WTC11 (cell line): Measurements from ENCODE around the gene LDB3.

Experiments
- ELF4 ChIP-seq: sonication (generic); formaldehyde crosslinking; IDR thresholded peaks from 2 replicates; pipeline ENCODE4 v1.8.1; 2022; ENCODE audit warnings: low read depth, mild to moderate bottlenecking, moderate library complexity, missing genetic modification reagents
- JUN ChIP-seq: sonication (generic); formaldehyde crosslinking; IDR thresholded peaks from 2 replicates; pipeline ENCODE4 v1.8.0; 2023; ENCODE audit warnings: mild to moderate bottlenecking, missing genetic modification reagents
- KAT7 ChIP-seq: sonication (generic); formaldehyde crosslinking; IDR thresholded peaks from 2 replicates; pipeline ENCODE4 v1.8.1; 2023; ENCODE audit warnings: missing genetic modification reagents, mild to moderate bottlenecking, borderline replicate concordance
- TF ChIP-seq, protein P1 (sequence below): sonication (generic); formaldehyde crosslinking; conservative IDR thresholded peaks from 2 replicates; pipeline ENCODE4 v1.8.1; 2022; ENCODE audit warnings: mild to moderate bottlenecking, missing genetic modification reagents
- TF ChIP-seq, protein P2 (sequence below): sonication (generic); formaldehyde crosslinking; IDR thresholded peaks from 2 replicates; pipeline ENCODE4 v1.8.0; 2022; ENCODE audit warnings: mild to moderate bottlenecking, missing genetic modification reagents
- TF ChIP-seq, protein P3 (sequence below): sonication (generic); formaldehyde crosslinking; IDR thresholded peaks from 2 replicates; pipeline ENCODE4 v1.8.1; 2023; ENCODE audit warnings: mild to moderate bottlenecking, missing genetic modification reagents, borderline replicate concordance
- TF ChIP-seq, protein P4 (sequence below): sonication (generic); formaldehyde crosslinking; IDR thresholded peaks from 2 replicates; pipeline ENCODE4 v1.8.1; 2023; ENCODE audit warnings: mild to moderate bottlenecking, missing genetic modification reagents, moderate library complexity

DNA sequence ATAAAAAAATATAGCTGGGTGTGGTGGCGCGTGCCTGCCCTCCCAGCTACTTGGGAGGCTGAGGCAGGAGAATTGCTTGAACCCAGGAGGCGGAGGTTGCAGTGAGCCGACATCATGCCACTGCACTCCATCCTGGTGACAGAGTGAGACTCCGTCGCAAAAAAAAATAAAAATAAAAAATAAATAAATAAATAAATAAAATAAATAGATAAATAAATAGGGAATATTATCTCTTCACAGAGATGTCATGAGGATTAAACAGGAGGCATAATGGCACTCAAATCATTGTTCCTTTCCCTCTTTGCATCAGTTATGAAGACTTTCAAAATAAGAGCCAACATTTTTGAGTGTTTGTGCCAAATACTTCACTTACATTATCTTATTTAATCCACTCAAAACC, 56.1 kb downstream of the LDB3 start:
- no peak for TF ChIP-seq KAT7 (CRISPR knock-in tag)
- TF ChIP-seq, protein P1, sequence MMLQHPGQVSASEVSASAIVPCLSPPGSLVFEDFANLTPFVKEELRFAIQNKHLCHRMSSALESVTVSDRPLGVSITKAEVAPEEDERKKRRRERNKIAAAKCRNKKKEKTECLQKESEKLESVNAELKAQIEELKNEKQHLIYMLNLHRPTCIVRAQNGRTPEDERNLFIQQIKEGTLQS (CRISPR knock-in tag): no peak
- TF ChIP-seq ELF4 (CRISPR knock-in tag): no peak
- TF ChIP-seq, protein P2, sequence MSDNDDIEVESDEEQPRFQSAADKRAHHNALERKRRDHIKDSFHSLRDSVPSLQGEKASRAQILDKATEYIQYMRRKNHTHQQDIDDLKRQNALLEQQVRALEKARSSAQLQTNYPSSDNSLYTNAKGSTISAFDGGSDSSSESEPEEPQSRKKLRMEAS: no peak
- no peak for TF ChIP-seq JUN
- TF ChIP-seq, protein P3, sequence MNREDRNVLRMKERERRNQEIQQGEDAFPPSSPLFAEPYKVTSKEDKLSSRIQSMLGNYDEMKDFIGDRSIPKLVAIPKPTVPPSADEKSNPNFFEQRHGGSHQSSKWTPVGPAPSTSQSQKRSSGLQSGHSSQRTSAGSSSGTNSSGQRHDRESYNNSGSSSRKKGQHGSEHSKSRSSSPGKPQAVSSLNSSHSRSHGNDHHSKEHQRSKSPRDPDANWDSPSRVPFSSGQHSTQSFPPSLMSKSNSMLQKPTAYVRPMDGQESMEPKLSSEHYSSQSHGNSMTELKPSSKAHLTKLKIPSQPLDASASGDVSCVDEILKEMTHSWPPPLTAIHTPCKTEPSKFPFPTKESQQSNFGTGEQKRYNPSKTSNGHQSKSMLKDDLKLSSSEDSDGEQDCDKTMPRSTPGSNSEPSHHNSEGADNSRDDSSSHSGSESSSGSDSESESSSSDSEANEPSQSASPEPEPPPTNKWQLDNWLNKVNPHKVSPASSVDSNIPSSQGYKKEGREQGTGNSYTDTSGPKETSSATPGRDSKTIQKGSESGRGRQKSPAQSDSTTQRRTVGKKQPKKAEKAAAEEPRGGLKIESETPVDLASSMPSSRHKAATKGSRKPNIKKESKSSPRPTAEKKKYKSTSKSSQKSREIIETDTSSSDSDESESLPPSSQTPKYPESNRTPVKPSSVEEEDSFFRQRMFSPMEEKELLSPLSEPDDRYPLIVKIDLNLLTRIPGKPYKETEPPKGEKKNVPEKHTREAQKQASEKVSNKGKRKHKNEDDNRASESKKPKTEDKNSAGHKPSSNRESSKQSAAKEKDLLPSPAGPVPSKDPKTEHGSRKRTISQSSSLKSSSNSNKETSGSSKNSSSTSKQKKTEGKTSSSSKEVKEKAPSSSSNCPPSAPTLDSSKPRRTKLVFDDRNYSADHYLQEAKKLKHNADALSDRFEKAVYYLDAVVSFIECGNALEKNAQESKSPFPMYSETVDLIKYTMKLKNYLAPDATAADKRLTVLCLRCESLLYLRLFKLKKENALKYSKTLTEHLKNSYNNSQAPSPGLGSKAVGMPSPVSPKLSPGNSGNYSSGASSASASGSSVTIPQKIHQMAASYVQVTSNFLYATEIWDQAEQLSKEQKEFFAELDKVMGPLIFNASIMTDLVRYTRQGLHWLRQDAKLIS (CRISPR knock-in tag): no peak
- TF ChIP-seq, protein P4, sequence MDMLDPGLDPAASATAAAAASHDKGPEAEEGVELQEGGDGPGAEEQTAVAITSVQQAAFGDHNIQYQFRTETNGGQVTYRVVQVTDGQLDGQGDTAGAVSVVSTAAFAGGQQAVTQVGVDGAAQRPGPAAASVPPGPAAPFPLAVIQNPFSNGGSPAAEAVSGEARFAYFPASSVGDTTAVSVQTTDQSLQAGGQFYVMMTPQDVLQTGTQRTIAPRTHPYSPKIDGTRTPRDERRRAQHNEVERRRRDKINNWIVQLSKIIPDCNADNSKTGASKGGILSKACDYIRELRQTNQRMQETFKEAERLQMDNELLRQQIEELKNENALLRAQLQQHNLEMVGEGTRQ: no peak
